ENCODE measurements around the gene RALGAPB.

DNA sequence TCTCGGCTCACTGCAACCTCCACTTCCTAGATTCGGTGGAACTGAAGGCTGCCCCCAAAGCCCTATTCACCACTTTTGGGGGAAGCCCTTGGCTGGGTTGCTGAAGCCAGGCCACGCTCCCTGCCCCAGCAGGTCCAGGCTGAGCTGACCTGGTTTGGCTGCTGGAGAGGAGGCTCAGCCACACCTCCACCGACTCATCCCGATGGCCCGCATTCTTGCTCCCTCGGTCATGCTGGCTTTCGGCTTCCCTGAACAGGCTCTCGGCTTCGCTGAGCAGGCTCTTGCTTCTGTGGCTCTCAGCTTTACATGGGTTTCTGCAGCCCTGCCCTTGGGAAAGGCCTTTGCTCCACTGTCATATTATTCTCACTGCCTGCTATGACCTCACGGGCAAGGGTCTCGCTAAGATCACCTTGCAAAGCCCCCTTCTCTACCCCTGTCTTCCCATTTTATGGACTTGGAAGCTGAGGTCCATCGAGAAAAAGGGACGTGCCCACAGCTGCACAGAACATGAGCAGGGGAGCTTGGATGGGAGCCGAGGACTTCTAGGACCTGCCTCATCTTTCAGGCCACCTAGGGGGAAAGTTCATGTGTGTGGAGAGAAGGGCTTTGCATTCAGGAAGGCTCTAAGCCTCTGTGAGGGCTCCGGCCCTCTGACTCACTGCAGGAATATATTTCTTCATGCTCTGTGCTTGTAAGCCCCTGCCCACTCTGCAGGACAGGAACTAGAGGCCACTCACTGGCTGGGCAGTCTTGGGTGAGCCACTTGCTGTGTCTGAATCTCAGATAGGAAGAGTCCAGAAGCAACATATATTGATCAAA, 144.6 kb downstream of the RALGAPB start:
- TF ChIP-seq, protein P1, sequence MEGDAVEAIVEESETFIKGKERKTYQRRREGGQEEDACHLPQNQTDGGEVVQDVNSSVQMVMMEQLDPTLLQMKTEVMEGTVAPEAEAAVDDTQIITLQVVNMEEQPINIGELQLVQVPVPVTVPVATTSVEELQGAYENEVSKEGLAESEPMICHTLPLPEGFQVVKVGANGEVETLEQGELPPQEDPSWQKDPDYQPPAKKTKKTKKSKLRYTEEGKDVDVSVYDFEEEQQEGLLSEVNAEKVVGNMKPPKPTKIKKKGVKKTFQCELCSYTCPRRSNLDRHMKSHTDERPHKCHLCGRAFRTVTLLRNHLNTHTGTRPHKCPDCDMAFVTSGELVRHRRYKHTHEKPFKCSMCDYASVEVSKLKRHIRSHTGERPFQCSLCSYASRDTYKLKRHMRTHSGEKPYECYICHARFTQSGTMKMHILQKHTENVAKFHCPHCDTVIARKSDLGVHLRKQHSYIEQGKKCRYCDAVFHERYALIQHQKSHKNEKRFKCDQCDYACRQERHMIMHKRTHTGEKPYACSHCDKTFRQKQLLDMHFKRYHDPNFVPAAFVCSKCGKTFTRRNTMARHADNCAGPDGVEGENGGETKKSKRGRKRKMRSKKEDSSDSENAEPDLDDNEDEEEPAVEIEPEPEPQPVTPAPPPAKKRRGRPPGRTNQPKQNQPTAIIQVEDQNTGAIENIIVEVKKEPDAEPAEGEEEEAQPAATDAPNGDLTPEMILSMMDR (IDR thresholded peaks at IDR 0.05; ENCODE audit: insufficient read depth, low read length, poor library complexity, severe bottlenecking) = no peak
- no peak for TF ChIP-seq EZH2phosphoT487 (conservative IDR thresholded peaks at IDR 0.05; ENCODE audit: low read length)
